HG03103 (cell line): Measurements from ENCODE around the gene ATP2B1.
"Not testable (repeated sequence)": the region's sequence is repeated elsewhere in the genome, so short reads cannot be mapped to it uniquely, and the experiment has no call there.

Experiments
- ATAC-seq: cut with Tn5 transposase; IDR thresholded peaks from one replicate; pipeline ENCODE4 v1.9.1; 2021; ENCODE audit warnings: low read depth; ENCODE audit not compliant: unreplicated experiment

The ATP2B1 gene

GRCh38 chr12:89708565-89709156 is at the start of gene ATP2B1:
Gene ATP2B1 (minus strand): TSS chr12:89708838. CDS start chr12:89655886, 52,952 bp downstream.
- ATAC-seq: peak; percentile 50

GRCh38 chr12:89757987-89758386 is 49.3 kb upstream of the ATP2B1 start:
- ATAC-seq: not testable (repeated sequence)

- ATAC-seq: peak; percentile 87
Observed at GRCh38 chr12:89756585-89757398, 48.2 kb upstream of the ATP2B1 start.

- peak; percentile 0 for ATAC-seq
Observed at GRCh38 chr12:89756194-89756584, 47.6 kb upstream of the ATP2B1 start.

- no peak for ATAC-seq
Observed at GRCh38 chr12:89753997-89754396, 45.4 kb upstream of the ATP2B1 start.

- peak; percentile 41 for ATAC-seq
Observed at GRCh38 chr12:89752341-89752740, 43.7 kb upstream of the ATP2B1 start.

GRCh38 chr12:89750389-89751351 is 42.0 kb upstream of the ATP2B1 start:
- ATAC-seq: no peak

- no peak for ATAC-seq
Observed at GRCh38 chr12:89748791-89749190, 40.2 kb upstream of the ATP2B1 start.

- ATAC-seq: no peak
Observed at GRCh38 chr12:89745286-89745685, 36.6 kb upstream of the ATP2B1 start.

GRCh38 chr12:89742337-89743022 is 33.8 kb upstream of the ATP2B1 start:
- no peak for ATAC-seq

GRCh38 chr12:89740943-89741342 is 32.3 kb upstream of the ATP2B1 start:
- no peak for ATAC-seq

- ATAC-seq: no peak
Observed at GRCh38 chr12:89736995-89737394, 28.4 kb upstream of the ATP2B1 start.

GRCh38 chr12:89733579-89734201 is 25.1 kb upstream of the ATP2B1 start:
- ATAC-seq: no peak

GRCh38 chr12:89732522-89732921 is 23.9 kb upstream of the ATP2B1 start:
- ATAC-seq: no peak

GRCh38 chr12:89731614-89732013 is 23.0 kb upstream of the ATP2B1 start:
- ATAC-seq: no peak

GRCh38 chr12:89731089-89731488 is 22.5 kb upstream of the ATP2B1 start:
- no peak for ATAC-seq

- ATAC-seq: no peak
Observed at GRCh38 chr12:89729946-89730459, 21.4 kb upstream of the ATP2B1 start.

GRCh38 chr12:89723276-89723675 is 14.6 kb upstream of the ATP2B1 start:
- no peak for ATAC-seq

- peak; percentile 90 for ATAC-seq
Observed at GRCh38 chr12:89721291-89721987, 12.8 kb upstream of the ATP2B1 start.
